Inflammatory macrophage treated with lipopolysaccharide for 4 hours (primary cell): ENCODE results near the gene TPD52L1.

Source experiments
- DNase-seq: peaks from one replicate; pipeline ENCODE4 v3.0.0-alpha.2; 2020

Gene TPD52L1

DNA sequence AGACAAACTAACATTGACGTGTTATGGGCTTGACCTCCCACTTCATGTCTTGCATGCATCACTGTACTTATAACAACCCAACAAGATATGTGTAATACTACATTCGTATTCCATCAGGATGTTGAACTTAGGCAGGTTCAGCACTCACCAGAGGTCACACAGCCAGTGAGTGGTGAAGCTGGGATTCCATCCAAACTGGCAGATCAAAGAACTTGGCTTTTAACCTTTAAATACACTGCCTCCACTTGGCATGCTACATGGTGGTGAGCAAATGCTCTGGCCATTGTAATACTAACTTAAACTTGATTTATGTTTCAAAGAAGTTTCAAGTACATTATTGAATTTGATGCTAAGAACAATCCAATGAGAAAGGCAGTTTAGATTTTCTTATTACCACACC, 158.9 kb downstream of the TPD52L1 start:
- DNase-seq, result no peak

DNA sequence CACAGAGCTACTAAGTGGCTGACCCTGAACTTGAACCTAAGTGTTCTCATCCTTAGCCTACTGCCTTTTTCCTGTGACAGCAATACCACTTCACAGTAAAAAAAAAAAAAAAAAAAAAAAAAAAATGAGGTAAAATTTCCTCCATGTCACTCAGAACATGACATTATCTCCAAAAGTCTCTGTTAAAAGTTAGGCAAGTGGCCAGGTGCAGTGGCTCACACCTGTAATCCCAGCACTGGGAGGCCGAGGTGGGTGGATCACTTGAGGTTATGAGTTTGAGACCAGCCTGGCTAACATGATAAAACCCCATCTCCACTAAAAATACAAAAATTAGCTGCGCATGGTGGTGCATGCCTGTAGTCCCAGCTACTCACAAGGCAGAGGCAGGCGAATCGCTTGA, 159.4 kb downstream of the TPD52L1 start:
- DNase-seq, result no peak
